ENCODE results near the gene GAPVD1.

GAPVD1 gene

DNA sequence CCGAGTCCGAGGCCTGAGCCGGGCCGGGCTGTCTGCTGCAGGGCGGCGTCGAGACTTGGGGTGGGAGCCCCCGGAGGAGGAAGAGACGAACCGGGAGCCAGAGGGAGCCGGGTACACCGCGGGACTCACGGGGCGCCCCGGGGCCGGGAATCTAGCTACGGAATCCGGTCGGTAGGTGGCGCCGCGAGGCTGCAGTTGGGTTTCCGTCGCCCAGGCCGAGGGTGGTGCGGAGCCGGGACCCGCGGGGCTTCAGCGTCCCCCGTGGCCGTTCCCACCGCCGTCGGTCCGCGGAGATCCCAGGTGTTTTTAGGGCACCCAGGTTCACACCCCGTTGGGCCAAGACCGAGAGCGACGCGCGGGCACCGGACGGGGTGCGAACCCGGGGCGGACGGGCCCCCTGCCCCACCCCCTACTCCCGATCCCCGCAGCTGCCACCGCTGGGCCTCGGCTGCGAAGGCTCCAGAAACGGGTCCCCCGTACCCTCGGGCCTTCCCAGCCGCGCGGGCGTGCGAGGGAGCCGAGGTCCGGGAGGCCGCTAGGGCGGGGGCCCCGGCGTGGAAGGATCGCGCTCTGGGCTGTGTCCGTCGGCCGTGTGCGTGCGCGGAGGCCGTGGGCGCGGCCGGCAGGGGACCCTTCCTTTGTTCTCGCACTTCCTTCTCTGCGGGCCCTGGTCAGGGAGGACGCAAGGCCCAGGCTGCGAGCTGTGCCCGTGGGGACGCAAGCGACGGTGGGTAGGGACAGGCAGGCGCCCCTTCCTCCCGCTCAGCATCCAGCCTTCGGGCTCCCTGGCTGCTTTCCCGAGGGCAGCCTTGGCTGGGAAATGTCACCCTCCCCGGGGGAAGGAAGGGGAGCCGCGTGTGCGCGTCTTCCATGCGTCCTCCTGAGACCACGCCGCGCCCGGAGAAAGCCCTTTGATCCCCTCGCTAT is 146.6 kb downstream of the GAPVD1 start:
- peak; percentile 82 for DNase-seq

DNA sequence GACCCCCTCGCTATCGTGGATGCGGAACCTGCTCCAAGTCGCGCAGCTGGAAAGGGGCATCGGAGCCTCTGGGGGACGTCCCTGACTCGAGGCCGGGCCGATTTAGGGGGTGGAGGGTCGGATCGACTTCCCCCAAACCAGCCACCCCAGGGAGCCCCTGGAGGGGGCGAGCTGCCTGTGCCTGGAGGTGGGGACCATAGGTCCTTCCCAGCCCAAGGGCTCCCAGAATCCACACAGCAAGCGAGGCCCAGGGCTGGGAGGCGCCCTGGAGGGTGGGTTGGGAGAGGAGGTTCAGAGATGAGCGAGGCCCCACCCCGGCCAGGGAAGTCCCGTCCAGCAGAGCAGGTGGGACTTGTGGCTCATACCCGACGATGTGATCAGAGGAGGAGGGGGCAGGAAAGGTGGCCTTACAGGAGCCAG is 147.6 kb downstream of the GAPVD1 start:
- DNase-seq = no peak

GRCh38 chr9:125409637-125410521 is 148.3 kb downstream of the GAPVD1 start:
- peak; percentile 59 for DNase-seq

DNA sequence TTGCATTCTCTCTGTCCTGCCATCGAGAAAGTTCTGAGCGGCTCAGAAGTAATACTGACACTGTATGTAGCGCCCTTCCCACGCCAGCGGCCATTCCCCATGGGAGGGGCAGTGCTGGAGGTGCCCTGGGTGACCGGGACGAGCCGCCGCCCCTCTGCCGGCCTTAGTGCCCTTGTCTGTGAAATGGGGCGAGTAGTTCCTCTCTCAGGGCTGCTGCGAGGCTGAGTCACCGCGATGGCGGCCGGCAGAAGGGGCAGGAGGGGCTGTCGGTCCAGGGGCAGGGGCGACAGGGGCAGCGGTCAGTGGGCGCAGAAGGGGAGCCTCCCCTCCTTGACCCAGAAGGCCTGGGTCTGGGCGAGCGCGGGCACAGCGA is 148.9 kb downstream of the GAPVD1 start:
- DNase-seq = no peak

- DNase-seq = no peak
Observed at GRCh38 chr9:125411171-125411756, 149.6 kb downstream of the GAPVD1 start.

- DNase-seq = no peak
Observed at GRCh38 chr9:125412166-125412565, 150.5 kb downstream of the GAPVD1 start.

DNA sequence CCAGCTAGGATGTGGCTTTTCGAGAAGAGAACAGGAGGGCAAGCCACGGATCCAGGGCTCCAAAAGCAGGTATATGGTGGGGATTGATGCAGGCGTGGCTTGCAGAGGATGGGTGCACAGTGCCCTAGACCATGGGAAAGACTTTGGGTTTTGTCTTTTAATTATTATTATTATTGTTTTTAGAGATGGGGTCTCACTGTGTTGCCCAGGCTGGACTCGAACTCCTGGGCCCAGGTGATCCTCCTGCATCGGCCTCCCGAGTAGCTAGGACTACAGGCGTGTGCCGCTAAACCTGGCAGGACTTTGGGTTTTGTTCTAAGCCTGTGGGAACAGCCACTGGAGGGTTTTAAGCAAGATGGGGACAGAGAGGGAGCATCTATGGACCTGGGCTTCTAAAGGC is 152.0 kb downstream of the GAPVD1 start:
- DNase-seq = no peak

- no peak for DNase-seq
Observed at GRCh38 chr9:125415583-125416460, 154.2 kb downstream of the GAPVD1 start.

- no peak for DNase-seq
Observed at GRCh38 chr9:125416517-125416916, 154.9 kb downstream of the GAPVD1 start.
